Measurements from ENCODE around the gene NR2C2. TPM values are rescaled to one million over a fixed set of nuclear protein-coding genes. Genes with fewer than 3 reads are reported as not detected.

The NR2C2 gene
- total RNA-seq, 8 experiments from 2014 or later, result 20.1 to 67.9 (median 32.0) TPM

GRCh38 chr3:14911651-14912050, 35.7 kb upstream of the NR2C2 start:
- no peaks in the 10 kb centered on the region for H3K4me1 ChIP-seq (replicated peaks in 1 of 2)
- no peak for ATAC-seq (replicated peaks in 6 of 8)
- 61 to 100% (median 80%) methylated on average over 1 to 9 of the region's 11 CpGs; no CpG with 5 or more reads in 3 of the 10 experiments for WGBS, 10 experiments
- H3K4me3 ChIP-seq, result no peak overlapping the region
- H3K27ac ChIP-seq, result no peak overlapping the region
- in situ Hi-C loops (cut with MboI; ENCODE audit: low pct_unique_long_range_greater_than_20kb in 2 of 9, low sequenced_read_pairs in 9 of 9, unreplicated experiment in 9 of 9), result loop anchor here (10.0 to 25.0 kb wide), 5 partner anchors 117 to 424 kb away; partner anchors contain the start of gene CCDC174 (in 3 of the 9)

- no peak for ATAC-seq (replicated peaks in 6 of 8)
- 20 to 100% (median 90%) methylated on average over 1 to 3 of the region's 10 CpGs; no CpG with 5 or more reads in 3 of the 10 experiments for WGBS, 10 experiments
Measured at GRCh38 chr3:14913071-14913925, 34.1 kb upstream of the NR2C2 start.

GRCh38 chr3:14913926-14914778, 33.2 kb upstream of the NR2C2 start:
- in situ Hi-C loops (cut with MboI; ENCODE audit: low pct_unique_long_range_greater_than_20kb in 2 of 9, low sequenced_read_pairs in 9 of 9, unreplicated experiment in 9 of 9), result loop anchor here (10.0 to 25.0 kb wide), 5 partner anchors 119 to 427 kb away; partner anchors contain the start of gene CCDC174 (in 3 of the 9)
- WGBS, 10 experiments, result 78 to 100% (median 83%) methylated on average over 1 to 8 of the region's 14 CpGs; no CpG with 5 or more reads in 3 of the 10 experiments
- ATAC-seq (replicated peaks in 6 of 8), result peak in 1 of 8 experiments; percentile 37
- H3K4me3 ChIP-seq, result no peak overlapping the region
- H3K4me1 ChIP-seq (replicated peaks in 1 of 2), result no peaks in the 10 kb centered on the region
- no peak overlapping the region for H3K27ac ChIP-seq

More at GRCh38 chr3:14913071-14913925, 34.1 kb upstream of the NR2C2 start:
- in situ Hi-C loops (cut with MboI; ENCODE audit: low pct_unique_long_range_greater_than_20kb in 2 of 9, low sequenced_read_pairs in 9 of 9, unreplicated experiment in 9 of 9), result loop anchor here (10.0 to 25.0 kb wide), 5 partner anchors 118 to 426 kb away; partner anchors contain the start of gene CCDC174 (in 3 of the 9)
- Histone ChIP-seq H3K4me3 (no peak overlapping the region), H3K4me1 (replicated peaks in 1 of 2) (no peaks in the 10 kb centered on the region), H3K27ac (no peak overlapping the region)

- in situ Hi-C loops (cut with MboI; ENCODE audit: low pct_unique_long_range_greater_than_20kb in 2 of 9, low sequenced_read_pairs in 9 of 9, unreplicated experiment in 9 of 9), result loop anchor here (10.0 to 25.0 kb wide), 5 partner anchors 120 to 427 kb away; partner anchors contain the start of gene CCDC174 (in 3 of the 9)
- ATAC-seq (replicated peaks in 6 of 8), result no peak
Measured at GRCh38 chr3:14914779-14915117, 32.6 kb upstream of the NR2C2 start.

GRCh38 chr3:14915636-14916222, 31.7 kb upstream of the NR2C2 start:
- Histone ChIP-seq H3K4me1 (replicated peaks in 1 of 2) (no peaks in the 10 kb centered on the region), H3K27ac (no peak overlapping the region), H3K4me3 (no peak overlapping the region)
- 38 to 100% (median 88%) methylated on average over 1 to 3 of the region's 3 CpGs; no CpG with 5 or more reads in 5 of the 10 experiments for WGBS, 10 experiments
- in situ Hi-C loops (cut with MboI; ENCODE audit: low pct_unique_long_range_greater_than_20kb in 2 of 9, low sequenced_read_pairs in 9 of 9, unreplicated experiment in 9 of 9), result loop anchor here (10.0 to 25.0 kb wide), 5 partner anchors 121 to 428 kb away; partner anchors contain the start of gene CCDC174 (in 3 of the 9)
- peak in 4 of 8 experiments; percentile 29 to 52 (median 40) for ATAC-seq (replicated peaks in 6 of 8)

More at GRCh38 chr3:14914779-14915117, 32.6 kb upstream of the NR2C2 start:
- H3K27ac ChIP-seq, result no peak overlapping the region
- H3K4me3 ChIP-seq, result no peak overlapping the region
- 80 to 100% (median 90%) methylated on average over 1 to 4 of the region's 6 CpGs; no CpG with 5 or more reads in 6 of the 10 experiments for WGBS, 10 experiments
- no peaks in the 10 kb centered on the region for H3K4me1 ChIP-seq (replicated peaks in 1 of 2)

GRCh38 chr3:14918356-14918860, 29.0 kb upstream of the NR2C2 start:
- in situ Hi-C loops (cut with MboI; ENCODE audit: low pct_unique_long_range_greater_than_20kb in 2 of 9, low sequenced_read_pairs in 9 of 9, unreplicated experiment in 9 of 9), result loop anchor here (10.0 to 25.0 kb wide), 5 partner anchors 124 to 431 kb away; partner anchors contain the start of gene CCDC174 (in 3 of the 9)
- ATAC-seq (replicated peaks in 6 of 8), result no peak
- 73 to 100% (median 84%) methylated on average over 1 to 5 of the region's 13 CpGs; no CpG with 5 or more reads in 7 of the 10 experiments for WGBS, 10 experiments
- no peak overlapping the region for H3K27ac ChIP-seq
- no peak overlapping the region for H3K4me3 ChIP-seq
- H3K4me1 ChIP-seq (replicated peaks in 1 of 2), result no peaks in the 10 kb centered on the region

- peak in 4 of 8 experiments; percentile 5 to 40 (median 9) for ATAC-seq (replicated peaks in 6 of 8)
- Histone ChIP-seq H3K27ac (no peak overlapping the region), H3K4me1 (replicated peaks in 1 of 2) (no peaks in the 10 kb centered on the region), H3K4me3 (no peak overlapping the region)
- 80 to 91% methylated on average over 1 to 5 of the region's 5 CpGs; no CpG with 5 or more reads in 8 of the 10 experiments for WGBS, 10 experiments
- in situ Hi-C loops (cut with MboI; ENCODE audit: low pct_unique_long_range_greater_than_20kb in 2 of 9, low sequenced_read_pairs in 9 of 9, unreplicated experiment in 9 of 9), result loop anchor here in 8 of 9 experiments (10.0 to 25.0 kb wide), 6 partner anchors 133 to 433 kb away; partner anchors contain the start of genes C3orf20 (in 3 of the 8) and CCDC174 (in 3 of the 8)
Measured at GRCh38 chr3:14920536-14920935, 26.8 kb upstream of the NR2C2 start.

GRCh38 chr3:14921034-14921616, 26.3 kb upstream of the NR2C2 start:
- Histone ChIP-seq H3K27ac (no peak overlapping the region), H3K4me3 (no peak overlapping the region), H3K4me1 (replicated peaks in 1 of 2) (no peaks in the 10 kb centered on the region)
- ATAC-seq (replicated peaks in 6 of 8), result peak; percentile 71 to 95 (median 93)
- in situ Hi-C loops (cut with MboI; ENCODE audit: low pct_unique_long_range_greater_than_20kb in 2 of 9, low sequenced_read_pairs in 9 of 9, unreplicated experiment in 9 of 9), result loop anchor here in 8 of 9 experiments (10.0 to 25.0 kb wide), 6 partner anchors 134 to 434 kb away; partner anchors contain the start of genes C3orf20 (in 3 of the 8) and CCDC174 (in 3 of the 8)
- WGBS, 10 experiments, result 0% methylated on average over 1 of the region's 10 CpGs; no CpG with 5 or more reads in 9 of the 10 experiments

- in situ Hi-C loops (cut with MboI; ENCODE audit: low pct_unique_long_range_greater_than_20kb in 2 of 9, low sequenced_read_pairs in 9 of 9, unreplicated experiment in 9 of 9), result loop anchor here in 8 of 9 experiments (10.0 to 25.0 kb wide), 6 partner anchors 135 to 435 kb away; partner anchors contain the start of genes C3orf20 (in 3 of the 8) and CCDC174 (in 3 of the 8)
Measured at GRCh38 chr3:14921811-14922705, 25.3 kb upstream of the NR2C2 start.

GRCh38 chr3:14922863-14923262, 24.5 kb upstream of the NR2C2 start:
- no peak for ATAC-seq (replicated peaks in 6 of 8)
- Histone ChIP-seq H3K4me3 (no peak overlapping the region), H3K27ac (no peak overlapping the region), H3K4me1 (replicated peaks in 1 of 2) (no peaks in the 10 kb centered on the region)
- WGBS, 10 experiments, result 85 to 100% (median 90%) methylated on average over 2 to 4 of the region's 13 CpGs; no CpG with 5 or more reads in 7 of the 10 experiments
- in situ Hi-C loops (cut with MboI; ENCODE audit: low pct_unique_long_range_greater_than_20kb in 2 of 9, low sequenced_read_pairs in 9 of 9, unreplicated experiment in 9 of 9), result loop anchor here in 8 of 9 experiments (10.0 to 25.0 kb wide), 6 partner anchors 136 to 436 kb away; partner anchors contain the start of genes C3orf20 (in 3 of the 8) and CCDC174 (in 3 of the 8)

More at GRCh38 chr3:14921811-14922705, 25.3 kb upstream of the NR2C2 start:
- Histone ChIP-seq H3K27ac (no peak overlapping the region), H3K4me3 (no peak overlapping the region), H3K4me1 (replicated peaks in 1 of 2) (no peaks in the 10 kb centered on the region)
- 20% methylated on average over 1 of the region's 21 CpGs; no CpG with 5 or more reads in 9 of the 10 experiments for WGBS, 10 experiments
- ATAC-seq (replicated peaks in 6 of 8), result no peak
